ENCODE measurements around the gene CYP24A1. TPM values are rescaled to one million over a fixed set of nuclear protein-coding genes. Genes with fewer than 3 reads are reported as not detected.

Gene CYP24A1
- total and polyA plus RNA-seq, 2 donors (not counting 3 experiments of a cell fraction or from before 2014, with no cell fraction given): not detected

DNA sequence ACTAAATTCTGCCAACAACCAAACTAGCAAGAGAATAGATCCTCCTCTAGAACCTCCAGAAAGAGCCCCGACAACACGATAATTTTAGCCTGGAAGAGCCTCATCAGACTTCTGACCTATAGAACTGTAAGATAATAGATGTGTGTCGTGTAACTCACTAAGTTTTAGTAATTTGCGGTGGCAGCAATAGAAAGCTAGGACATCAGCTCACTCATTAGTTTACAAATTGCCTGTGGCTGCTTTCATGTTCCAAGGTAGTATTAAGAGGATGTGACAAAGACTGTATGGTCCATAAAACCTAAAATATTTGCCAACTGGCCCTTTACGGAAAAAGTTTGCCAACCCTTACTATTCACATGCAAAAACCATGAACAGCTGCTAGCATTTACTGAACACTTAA, 17.3 kb downstream of the CYP24A1 start:
- no peak overlapping the region for H3K4me2 ChIP-seq (ENCODE audit: insufficient read depth, low read length)
- H3K27ac ChIP-seq (ENCODE audit: insufficient read depth, low read depth, low read length): no peak overlapping the region
- TF ChIP-seq POLR2A (IDR thresholded peaks at IDR 0.05; ENCODE audit: low read depth, low read length): no peak
- TF ChIP-seq FOS (IDR thresholded peaks at IDR 0.05; ENCODE audit: borderline replicate concordance, insufficient read depth, low read length): no peak
- TF ChIP-seq JUN (IDR thresholded peaks at IDR 0.05; ENCODE audit: borderline replicate concordance, insufficient read depth, insufficient read length, low read depth): no peak
- TF ChIP-seq, protein P1, sequence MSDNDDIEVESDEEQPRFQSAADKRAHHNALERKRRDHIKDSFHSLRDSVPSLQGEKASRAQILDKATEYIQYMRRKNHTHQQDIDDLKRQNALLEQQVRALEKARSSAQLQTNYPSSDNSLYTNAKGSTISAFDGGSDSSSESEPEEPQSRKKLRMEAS (IDR thresholded peaks at IDR 0.05; ENCODE audit: insufficient read depth, insufficient read length): no peak
- no peak for TF ChIP-seq EZH2 (IDR thresholded peaks at IDR 0.05; ENCODE audit: borderline replicate concordance, low read depth, low read length, severe bottlenecking)
- no peak for TF ChIP-seq POLR2AphosphoS5 (IDR thresholded peaks at IDR 0.05; ENCODE audit: insufficient read depth, low read depth, low read length)
- TF ChIP-seq GATA2 (IDR thresholded peaks at IDR 0.05; ENCODE audit: insufficient read depth, insufficient read length, low read depth, low read length): no peak
- no peak for TF ChIP-seq MYC (IDR thresholded peaks at IDR 0.05; ENCODE audit: low read depth, low read length)
- no peak for TF ChIP-seq CTCF (IDR thresholded peaks at IDR 0.05; ENCODE audit: extremely low read depth in 1 of 2, insufficient read depth in 1 of 2, low read depth in 1 of 2, low read length in 2 of 2)
- dilution Hi-C loops (cut with MboI; ENCODE audit: extremely low pct_ligation_motif_present, low sequenced_read_pairs) (no loop called here), intact Hi-C loops (cut with micrococcal nuclease) (no loop called here)
- no peaks in the 10 kb centered on the region for H3K4me1 ChIP-seq (ENCODE audit: control insufficient read depth, extremely low read depth, insufficient read depth, low read length)
- no peak overlapping the region for H2AFZ ChIP-seq (ENCODE audit: low read depth, low read length)
- H3K27me3 ChIP-seq (ENCODE audit: control insufficient read depth in 2 of 2, insufficient read depth in 2 of 2, low read length in 2 of 2): no peaks in the 10 kb centered on the region
- no peak overlapping the region for H3K4me3 ChIP-seq (replicated peaks in 1 of 3; ENCODE audit: insufficient read depth in 1 of 3, low read depth in 1 of 3, low read length in 3 of 3)
- H3K9ac ChIP-seq (replicated peaks; ENCODE audit: extremely low read depth, insufficient read depth, low read length): no peak overlapping the region
- H3K79me2 ChIP-seq (ENCODE audit: control insufficient read depth, insufficient read depth, low read length): no peaks in the 10 kb centered on the region
- FAIRE-seq (no peak), DNase-seq (ENCODE audit: low read depth, low spot score) (no peak)
- no peaks in the 10 kb centered on the region for H3K9me3 ChIP-seq (replicated peaks; ENCODE audit: control insufficient read depth, insufficient read depth, low read length)
- POLR2A ChIA-PET: no interaction called here
- no peaks in the 10 kb centered on the region for H3K9me1 ChIP-seq (replicated peaks; ENCODE audit: control insufficient read depth, extremely low read depth, insufficient read depth, low read length)
- BruUV-seq (replicated peaks): no TSS peak
- H3K36me3 ChIP-seq (ENCODE audit: control insufficient read depth in 2 of 2, extremely low read depth in 1 of 2, insufficient read depth in 2 of 2, low read length in 2 of 2): no peaks in the 10 kb centered on the region
- no peaks in the 10 kb centered on the region for H4K20me1 ChIP-seq (replicated peaks; ENCODE audit: control insufficient read depth, extremely low read depth, insufficient read depth, low read length)
- CTCF ChIA-PET: no interaction called here
